HG02943 (cell line): ENCODE data around the gene TMEM213.

ENCODE experiments used
- ATAC-seq: cut with Tn5 transposase; IDR thresholded peaks from one replicate; pipeline ENCODE4 v1.9.1; 2021; ENCODE audit warnings: mild to moderate bottlenecking, low read depth, moderate library complexity; ENCODE audit not compliant: unreplicated experiment

Gene TMEM213

GRCh38 chr7:138871065-138871813 lies 73.4 kb downstream of the TMEM213 start:
- ATAC-seq = no peak

- no peak for ATAC-seq
Observed at GRCh38 chr7:138871814-138872090, 74.0 kb downstream of the TMEM213 start.

GRCh38 chr7:138872576-138872975 lies 74.8 kb downstream of the TMEM213 start:
- no peak for ATAC-seq

DNA sequence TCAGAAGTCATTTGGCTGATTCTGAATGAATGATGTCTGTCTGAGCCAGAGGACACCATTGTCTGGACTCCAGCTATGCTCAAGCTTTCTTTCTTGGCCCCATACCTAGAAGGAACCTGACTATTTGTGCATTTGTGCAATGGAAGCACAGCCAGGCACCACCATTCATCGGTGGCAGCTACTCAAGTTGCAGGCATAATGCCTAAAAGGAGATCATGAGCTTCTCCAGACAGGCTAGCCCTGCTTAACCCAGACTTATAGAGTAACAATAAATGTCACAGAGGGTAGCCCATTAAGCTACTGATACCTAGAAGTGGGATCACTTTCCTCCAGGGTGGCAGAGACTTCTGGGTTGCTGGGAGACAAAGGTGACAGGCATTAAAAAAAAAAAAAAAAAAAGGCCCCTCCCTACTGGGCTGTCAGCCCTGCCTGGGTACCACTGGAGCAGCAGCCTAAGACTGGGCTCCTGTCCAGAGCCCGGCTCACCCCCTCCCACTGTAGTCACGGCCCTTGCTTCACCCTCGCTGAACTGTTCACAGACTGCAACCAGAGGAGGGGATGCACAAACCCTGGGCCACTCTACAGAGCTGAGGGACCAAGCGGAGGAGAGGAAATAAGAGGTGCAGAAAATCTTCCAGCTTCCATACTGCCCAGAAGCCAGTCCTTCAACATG lies 75.6 kb downstream of the TMEM213 start:
- ATAC-seq = no peak

GRCh38 chr7:138875794-138876193 lies 78.0 kb downstream of the TMEM213 start:
- no peak for ATAC-seq

GRCh38 chr7:138876326-138876725 lies 78.5 kb downstream of the TMEM213 start:
- no peak for ATAC-seq

GRCh38 chr7:138878051-138878450 lies 80.3 kb downstream of the TMEM213 start:
- no peak for ATAC-seq

DNA sequence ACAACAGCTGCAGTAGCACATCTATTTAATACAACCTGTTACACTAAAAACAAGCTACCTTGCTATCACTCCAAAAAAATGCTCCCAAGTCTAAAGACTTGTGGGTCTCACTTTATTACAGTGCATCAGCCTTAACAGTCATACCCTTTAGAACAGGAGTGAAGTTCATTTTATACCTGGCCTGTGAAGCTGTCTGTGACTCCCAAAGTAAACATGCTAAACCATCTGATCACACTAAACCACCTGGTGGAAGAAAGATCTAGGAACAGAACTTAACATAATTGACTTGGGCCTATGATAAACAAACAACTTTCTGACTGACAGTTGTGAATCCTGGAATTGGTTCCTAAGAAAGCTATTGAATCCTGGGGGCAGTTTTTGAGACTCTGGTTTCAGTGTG lies 81.1 kb downstream of the TMEM213 start:
- no peak for ATAC-seq

DNA sequence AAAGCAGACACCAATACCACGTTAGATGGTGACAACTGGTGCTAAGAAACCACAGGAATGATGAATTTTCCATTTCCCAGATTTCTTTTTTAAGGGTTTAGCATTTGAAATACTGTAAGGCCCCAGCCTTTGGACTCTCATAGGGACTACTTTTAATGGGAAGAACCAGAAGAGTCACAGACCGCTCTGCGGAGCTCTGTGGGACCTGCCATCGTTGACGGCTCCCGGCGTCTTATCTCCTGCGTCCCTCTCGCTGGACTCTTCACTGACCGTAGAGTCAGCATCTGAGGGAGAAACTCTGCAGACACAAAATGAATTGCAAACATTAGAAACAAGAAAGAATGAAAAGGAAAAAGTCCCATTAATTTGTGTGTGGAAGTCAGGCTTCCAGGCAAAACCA lies 81.6 kb downstream of the TMEM213 start:
- no peak for ATAC-seq

GRCh38 chr7:138880881-138881578 lies 83.2 kb downstream of the TMEM213 start:
- no peak for ATAC-seq

DNA sequence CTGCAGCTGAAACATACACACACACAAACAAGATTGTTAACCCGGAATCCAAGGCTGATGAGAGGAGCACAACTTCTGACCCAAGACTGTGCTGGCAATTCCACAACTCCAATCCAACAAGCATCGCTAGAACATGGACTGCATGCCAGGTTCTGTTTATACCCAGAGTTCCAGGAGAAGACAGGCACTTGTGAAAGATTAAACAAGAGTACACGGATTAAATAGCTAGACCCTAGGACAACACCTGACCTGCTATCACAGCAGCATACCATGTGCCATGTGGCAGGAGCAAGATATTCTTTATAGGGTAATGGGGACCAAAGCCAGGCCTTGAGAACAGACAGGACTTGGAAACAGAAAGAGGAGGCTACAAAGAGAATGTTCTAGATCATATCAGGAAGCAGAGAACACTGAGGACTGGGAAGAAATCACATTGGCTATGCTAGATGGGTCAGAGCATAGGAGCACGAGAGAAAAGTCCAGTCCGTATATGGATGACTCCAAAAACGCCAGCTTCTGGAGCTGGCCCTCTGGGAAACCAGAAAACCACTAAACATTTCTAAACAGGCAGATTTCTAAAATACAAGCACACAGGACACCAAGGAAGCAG lies 83.9 kb downstream of the TMEM213 start:
- ATAC-seq = no peak

- ATAC-seq = no peak
Observed at GRCh38 chr7:138882249-138882648, 84.5 kb downstream of the TMEM213 start.

DNA sequence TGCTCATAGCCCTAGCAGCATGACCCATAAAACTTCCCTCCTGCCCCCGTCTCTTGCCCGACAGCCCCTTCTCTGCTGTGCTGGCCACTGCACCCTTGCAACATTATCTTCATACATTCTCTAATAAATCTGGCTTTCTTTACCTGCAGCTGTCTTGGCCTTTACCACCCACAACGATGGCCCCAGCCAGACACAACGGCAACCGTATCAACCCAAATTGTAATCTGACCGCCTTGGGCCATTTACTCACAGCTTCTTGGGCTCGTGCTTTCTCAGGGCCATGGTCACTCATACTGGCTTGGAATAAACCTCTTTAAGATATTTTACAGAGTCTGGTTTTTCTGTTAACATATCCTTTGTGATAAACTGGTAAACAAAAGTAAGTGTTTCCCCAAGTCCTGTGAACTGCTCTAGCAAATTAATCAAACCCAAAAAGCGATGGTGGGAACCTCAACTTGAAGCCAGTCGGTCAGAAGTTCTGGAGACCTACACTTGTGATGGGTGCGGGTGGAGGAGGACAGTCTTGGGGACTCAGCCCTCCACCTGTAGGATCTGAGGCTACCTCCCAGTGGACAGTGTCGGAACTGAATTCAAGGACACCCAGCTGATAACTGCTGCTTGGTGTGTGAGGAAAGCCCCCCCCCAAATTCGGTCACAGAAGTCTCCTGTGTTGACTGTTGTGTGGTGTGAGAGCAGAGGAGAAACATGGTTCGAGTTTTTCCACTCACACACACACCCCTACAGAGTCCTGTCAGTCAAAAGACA lies 87.8 kb downstream of the TMEM213 start:
- no peak for ATAC-seq

GRCh38 chr7:138886501-138886917 lies 88.7 kb downstream of the TMEM213 start:
- ATAC-seq = peak; percentile 80

GRCh38 chr7:138887085-138887710 lies 89.4 kb downstream of the TMEM213 start:
- ATAC-seq = no peak
